ENCODE measurements around the gene NBEAL1.
"Not testable (repeated sequence)": the region's sequence is repeated elsewhere in the genome, so short reads cannot be mapped to it uniquely, and the experiment has no call there.

NBEAL1 gene

DNA sequence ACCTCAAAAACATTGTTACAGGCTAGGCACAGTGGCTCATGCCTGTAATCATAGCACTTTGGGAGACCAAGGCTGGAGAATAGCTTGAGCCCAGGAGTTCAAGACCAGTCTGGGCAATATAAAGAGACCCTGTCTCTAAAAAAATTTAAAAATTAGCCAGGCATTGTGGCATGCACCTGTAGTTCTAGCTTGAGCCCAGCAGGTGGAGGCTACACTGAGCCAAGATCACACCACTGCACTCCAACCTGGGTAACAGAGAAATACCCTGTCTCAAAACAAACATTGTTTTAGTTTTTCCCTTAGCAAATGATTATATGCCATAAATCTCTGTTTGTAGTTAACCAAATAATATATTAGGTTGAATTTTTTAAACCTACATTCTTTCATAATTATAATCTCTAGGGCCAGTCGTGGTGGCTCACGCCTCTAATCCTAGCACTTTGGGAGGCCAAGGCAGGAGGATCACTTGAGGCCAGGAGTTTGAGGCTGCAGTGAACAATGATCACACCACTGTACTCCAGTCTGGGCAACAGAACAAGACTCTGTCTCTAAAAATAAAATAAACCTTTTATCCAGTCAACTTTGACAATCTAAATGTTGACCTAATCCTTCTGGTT, 210.9 kb downstream of the NBEAL1 start:
- no peak for DNase-seq (ENCODE audit: low read depth, low spot score)

DNA sequence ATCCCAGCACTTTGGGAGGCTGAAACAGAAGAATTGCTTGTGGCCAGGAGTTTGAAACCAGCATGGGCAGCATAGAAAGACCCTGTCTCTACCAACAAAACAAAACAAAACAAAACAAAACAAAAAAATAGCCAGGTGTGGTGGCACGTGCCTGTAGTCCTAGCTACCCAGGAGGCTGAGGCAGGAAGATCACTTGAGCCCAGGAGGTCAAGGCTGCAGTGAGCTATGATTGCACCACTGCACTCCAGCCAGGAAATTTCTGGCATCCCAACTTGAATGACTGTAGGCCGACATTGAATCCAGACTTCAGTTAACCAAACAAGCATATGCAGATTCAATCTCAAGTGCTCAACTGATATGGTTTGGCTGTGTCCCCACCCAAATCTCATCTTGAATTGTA, 215.0 kb downstream of the NBEAL1 start:
- DNase-seq (ENCODE audit: low read depth, low spot score): not testable (repeated sequence)

GRCh38 chr2:203237346-203238238, 222.9 kb downstream of the NBEAL1 start:
- DNase-seq (ENCODE audit: low read depth, low spot score): no peak

DNA sequence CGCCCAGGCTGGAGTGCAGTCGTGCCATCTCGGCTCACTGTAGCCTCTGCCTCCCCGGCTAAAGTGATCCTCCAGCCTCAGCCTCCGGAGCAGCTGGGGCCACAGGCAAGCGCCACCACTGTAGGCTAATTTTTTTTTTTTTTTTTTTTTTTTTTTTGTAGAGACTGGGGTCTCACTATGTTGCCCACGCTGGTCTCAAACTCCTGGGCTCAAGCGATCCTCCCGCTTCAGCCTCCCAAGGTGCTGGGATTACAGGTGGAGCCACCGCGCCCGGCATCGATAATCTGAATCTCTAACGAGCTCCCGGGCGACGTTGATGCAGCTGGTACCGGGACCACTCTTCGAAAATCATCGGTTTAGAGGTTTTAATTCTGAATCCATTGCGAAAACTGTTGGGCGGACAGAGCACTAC, 223.6 kb downstream of the NBEAL1 start:
- no peak for DNase-seq (ENCODE audit: low read depth, low spot score)

DNA sequence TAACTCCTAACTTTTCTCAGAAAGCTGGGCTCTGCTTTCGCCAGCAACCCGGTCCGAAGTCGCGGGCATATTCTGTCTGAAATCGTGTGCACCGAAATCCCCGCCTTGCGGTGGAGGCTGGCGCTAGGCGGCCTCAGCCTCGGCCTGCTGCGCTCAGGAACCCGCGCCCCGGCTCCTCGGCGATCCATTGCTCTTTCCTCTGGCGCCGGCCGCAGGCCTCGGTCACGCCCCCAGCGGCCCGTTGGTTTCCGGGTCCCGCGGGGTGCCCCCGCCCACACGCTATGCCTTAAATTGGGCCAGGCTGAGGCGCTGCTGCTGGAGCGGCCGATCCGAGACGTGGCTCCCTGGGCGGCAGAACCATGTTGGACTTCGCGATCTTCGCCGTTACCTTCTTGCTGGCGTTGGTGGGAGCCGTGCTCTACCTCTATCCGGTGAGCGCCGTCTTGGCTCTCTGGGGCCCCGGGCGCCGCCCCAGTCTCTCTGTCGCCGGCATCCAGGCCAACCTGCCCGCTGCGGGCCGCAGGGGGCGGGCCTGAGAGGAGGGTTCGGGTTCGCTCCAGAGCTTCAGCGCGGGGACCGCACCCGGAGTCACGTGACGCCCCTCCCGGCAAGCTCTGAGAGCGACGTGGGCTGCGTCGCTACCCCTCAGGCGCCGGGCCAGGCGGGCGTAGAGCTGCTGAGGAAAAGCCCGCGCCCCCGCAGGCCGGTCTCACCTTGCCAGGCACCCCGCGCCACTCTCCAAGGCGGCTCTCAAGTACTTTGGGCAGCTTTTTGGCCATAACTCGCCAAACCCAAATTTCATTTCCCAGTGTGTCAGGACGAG, 224.2 kb downstream of the NBEAL1 start, which contains the start of gene CYP20A1:
Gene CYP20A1, plus strand, starts transcription at position 315 of the 823 bp plus-strand sequence. Its CDS starts 45 bp downstream, at position 360.
- DNase-seq (ENCODE audit: low read depth, low spot score): peak; percentile 91

DNA sequence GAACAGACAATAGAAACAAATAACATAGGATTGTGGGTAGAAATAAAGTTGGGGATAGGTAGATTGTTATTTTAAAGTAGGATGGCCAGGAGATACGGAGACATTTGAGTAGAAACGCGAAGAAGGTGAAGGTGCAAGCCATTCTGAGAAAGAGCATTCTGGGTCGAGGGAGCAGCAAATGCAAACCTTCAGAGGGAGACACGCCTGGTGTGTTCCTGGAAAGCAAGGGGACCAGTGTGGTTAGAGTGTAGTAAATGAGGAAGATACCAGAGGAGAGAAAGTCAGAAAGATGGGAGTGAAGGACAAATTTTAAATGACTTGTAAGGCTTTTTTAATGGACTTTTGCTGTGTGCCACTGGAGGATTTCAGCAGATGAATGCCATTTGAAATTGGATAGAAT, 225.8 kb downstream of the NBEAL1 start:
- DNase-seq (ENCODE audit: low read depth, low spot score): no peak

DNA sequence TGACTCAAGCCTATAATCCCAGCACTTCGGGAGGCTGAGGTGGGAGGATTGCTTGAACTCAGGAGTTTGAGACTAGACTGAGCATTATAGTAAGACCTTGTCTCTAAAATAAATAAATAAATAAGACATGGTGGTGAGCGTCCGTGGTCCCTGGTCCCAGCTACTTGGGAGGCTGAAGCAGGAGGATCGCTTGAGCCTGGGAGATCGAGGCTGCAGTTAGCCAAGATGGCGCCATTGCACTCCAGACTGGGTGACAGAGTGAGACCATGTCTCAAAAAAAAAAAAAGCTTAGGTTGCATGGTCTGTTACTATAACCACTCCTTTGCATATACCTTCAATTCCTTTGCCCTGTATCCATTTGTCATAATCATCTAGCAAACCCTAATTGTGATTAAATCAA, 227.8 kb downstream of the NBEAL1 start:
- DNase-seq (ENCODE audit: low read depth, low spot score): no peak

DNA sequence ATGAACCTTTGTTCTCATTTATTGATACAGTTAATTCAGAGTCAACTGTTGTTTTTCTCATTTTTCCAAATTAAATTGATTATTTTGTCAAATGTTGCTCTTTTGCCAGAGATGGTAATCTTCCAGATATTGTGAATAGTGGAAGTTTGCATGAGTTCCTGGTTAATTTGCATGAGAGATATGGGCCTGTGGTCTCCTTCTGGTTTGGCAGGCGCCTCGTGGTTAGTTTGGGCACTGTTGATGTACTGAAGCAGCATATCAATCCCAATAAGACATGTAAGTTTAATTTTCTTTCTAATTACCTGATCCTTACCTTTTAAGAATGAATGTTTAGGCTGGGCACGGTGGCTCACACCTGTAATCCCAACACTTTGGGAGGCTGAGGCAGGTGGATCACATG, 232.0 kb downstream of the NBEAL1 start:
- DNase-seq (ENCODE audit: low read depth, low spot score): no peak

- DNase-seq (ENCODE audit: low read depth, low spot score): no peak
Measured at GRCh38 chr2:203252818-203253217, 238.1 kb downstream of the NBEAL1 start.

DNA sequence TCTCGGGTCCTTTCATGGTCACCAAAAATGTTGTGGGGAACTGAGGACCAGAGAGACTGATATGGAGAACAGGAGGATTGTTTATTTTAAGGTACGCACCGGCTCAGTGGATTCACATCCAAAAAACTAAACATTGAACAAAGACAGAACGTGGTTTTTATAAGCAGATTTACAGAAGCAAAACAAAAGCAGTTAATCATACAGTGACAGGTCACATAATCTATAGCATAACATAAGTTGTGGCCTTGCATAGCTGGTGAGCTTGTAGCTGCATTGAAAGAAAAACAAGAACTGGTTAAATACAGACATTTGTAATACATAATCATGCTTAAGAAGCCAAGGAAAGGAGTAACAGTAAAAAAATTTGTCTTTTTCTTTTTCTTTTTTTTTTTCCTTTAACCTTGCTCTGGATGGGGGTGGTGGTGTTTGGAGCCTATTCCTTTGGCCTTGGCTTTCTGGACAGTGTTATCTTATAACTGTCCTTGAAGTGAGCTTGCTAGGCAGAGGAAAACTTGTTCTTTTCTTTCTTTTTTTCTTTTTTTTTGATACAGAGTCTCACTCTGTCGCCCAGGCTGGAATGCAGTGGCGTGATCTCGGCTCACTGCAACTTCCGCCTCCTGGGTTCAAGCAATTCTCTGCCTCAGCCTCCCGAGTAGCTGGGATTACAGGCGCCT, 238.9 kb downstream of the NBEAL1 start:
- not testable (repeated sequence) for DNase-seq (ENCODE audit: low read depth, low spot score)

DNA sequence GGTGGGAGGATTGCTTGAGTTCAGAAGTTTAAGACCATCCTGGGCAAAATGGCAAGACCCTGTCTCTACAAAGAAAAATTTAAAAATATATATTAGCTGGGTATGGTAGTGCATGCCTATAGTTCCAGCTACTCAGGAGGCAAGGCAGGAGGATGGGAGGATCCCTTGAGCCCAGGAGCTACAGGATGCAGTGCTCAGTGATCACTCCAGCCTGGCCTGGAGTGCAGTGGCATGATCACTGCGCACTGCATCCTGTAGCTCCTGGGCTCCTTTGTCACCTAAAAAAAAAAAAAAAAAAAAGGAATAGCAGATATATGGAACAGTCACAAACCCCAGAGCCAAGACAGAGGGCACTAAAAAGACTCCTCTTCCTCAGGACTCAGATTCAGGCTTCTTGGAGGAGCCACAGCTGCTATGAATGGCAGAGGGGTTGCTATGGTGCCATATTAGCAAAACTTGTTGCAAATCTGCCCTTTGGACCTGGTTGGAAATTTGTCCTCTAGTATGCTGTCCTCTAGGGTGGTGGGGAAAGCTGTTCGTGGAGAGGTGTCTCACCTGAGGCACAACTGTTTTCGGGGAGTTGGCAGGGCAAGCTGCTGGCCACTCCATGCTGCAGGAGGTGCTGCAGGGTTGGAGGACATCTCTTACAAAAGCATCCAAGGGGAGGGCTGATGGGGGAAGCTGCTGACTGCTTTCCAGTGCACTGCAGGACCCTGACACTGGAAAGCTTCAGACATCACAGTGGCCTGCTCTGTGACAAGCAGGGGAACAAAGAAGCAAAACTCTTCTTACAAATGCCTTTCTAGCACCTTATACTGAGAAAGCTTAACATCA, 246.9 kb downstream of the NBEAL1 start:
- no peak for DNase-seq (ENCODE audit: low read depth, low spot score)

Measured in smooth muscle cell of the brain vasculature (primary cell).